Jurkat, Clone E6-1 (cell line): ENCODE results near the gene TRPM1.

ENCODE experiments used
- DNase-seq: peaks from one replicate; pipeline ENCODE4 v3.0.0-alpha.2; 2011; ENCODE audit warnings: low read depth, low spot score
- H3K4me3 ChIP-seq: 2 replicates; pipeline ENCODE4 v1.5.1; 2011; ENCODE audit warnings: mild to moderate bottlenecking, low read length, control low read depth, moderate library complexity

The TRPM1 gene

DNA sequence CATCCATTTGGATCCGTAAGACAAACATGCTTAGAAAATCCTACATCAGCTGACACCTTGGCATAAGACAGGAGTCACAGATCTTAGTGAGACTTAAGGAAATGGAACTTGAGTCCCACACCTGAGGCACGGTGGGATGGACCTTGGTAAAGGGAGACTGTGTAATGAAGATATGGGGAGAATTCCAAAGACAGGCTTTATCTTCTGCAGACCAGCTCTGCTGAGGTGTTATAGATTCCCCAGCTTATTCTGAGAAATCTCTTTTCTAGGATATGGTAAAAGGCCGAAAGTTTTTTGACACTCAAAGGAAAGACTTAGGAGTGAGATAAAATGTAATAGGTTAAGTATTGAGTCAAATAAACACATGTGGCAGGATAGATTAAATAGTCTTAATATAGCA is 101.8 kb downstream of the TRPM1 start:
- no peak for DNase-seq
- no peak overlapping the region for H3K4me3 ChIP-seq

- no peak for DNase-seq
- no peak overlapping the region for H3K4me3 ChIP-seq
Observed at GRCh38 chr15:30997270-30997669, 104.3 kb downstream of the TRPM1 start.

DNA sequence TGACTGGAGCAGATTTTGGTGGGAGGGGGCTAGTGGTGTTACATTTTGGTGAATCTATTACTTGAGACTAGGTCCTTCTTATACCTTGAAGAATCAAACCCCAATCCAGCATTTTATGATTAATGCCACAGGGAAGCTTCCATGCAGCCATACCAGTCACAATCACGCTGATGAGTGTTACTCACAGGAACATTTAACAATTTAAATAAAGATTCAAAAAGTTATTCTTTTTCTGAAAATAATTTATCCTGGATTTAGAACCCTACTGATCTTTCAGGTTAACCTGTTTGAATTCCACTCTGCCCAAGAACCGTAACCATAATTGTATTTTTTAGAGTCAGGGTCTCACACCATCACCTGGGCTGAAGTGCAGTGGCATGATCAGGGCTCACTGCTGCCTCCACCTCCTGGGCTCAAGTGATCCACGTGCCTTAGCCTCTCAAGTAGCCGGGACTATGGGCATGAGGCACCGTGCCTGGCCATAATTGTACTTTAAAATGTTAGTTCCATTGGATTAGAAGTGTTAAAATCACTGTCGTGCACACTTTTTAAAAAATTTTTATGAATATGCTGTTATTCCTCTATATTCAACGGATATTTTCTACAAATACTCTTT is 109.2 kb downstream of the TRPM1 start:
- DNase-seq, result no peak
- H3K4me3 ChIP-seq, result peak overlapping the region; percentile 86

- DNase-seq, result peak; percentile 44
Observed at GRCh38 chr15:30991255-30992235, 110.0 kb downstream of the TRPM1 start, which contains the start of gene MTMR10. MTMR10 (minus strand) TSS chr15:30991628; CDS start chr15:30991506, 122 bp downstream.

DNA sequence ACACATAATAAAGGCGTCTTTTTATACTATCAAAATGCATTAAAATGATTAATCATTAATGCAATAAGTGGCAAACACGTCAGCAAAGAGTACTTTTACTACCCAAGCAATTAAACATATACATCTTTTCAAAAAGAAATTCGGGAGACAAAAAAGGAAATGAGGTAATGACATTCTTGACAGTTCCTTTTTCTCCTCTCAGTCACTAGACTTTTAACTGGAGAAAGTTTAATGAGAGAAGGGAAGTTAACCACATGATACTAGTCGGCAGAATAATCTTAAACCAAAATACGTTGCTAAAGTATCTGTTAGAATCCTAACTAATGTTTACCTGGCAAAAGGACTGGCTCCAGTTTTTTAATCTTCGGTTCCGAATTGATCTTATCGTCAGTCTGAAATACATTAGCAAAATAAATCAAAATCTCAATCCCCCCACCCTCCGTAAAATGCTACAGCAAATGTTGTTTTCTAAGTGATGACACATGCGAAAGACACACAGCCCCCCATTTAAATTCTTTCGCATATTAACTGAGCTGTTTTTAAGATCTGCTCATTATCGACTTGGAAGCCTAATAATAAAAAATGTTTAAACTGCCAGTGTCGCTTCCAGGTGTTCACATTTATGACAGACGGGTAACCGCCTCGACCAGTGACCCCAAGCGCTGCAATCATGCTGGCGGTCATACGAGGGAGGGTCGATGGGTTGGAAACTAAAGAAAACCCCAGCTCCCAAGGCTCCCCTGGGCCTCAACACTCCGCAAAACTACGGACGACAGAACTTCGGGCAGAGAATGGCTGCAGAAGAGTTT is 110.9 kb downstream of the TRPM1 start:
- no peak for DNase-seq
- H3K4me3 ChIP-seq, result peak overlapping the region; percentile 86

More at GRCh38 chr15:30991255-30992235, 110.0 kb downstream of the TRPM1 start, which contains the start of gene MTMR10:
- H3K4me3 ChIP-seq, result peak within 1 kb of the TSS; percentile 86

DNA sequence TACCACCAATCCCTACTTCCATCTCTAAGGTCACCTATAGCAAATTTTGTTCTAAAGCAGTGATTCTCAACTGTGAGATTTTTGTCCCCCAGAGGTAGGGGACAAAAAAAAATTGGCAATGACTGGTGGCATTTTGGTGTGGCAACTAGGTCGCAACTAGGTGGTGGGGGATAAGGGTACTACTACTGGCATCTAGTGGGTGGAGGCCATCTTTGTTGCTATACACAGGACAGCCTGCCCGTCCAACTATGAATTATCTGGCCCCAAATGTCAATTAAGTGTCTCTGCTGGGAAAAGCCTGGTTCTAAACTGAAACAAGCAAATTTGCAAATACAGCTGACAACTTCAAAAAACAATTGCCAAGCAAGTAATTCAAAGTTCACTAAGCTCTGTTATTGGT is 111.5 kb downstream of the TRPM1 start:
- H3K4me3 ChIP-seq, result peak overlapping the region; percentile 86
- no peak for DNase-seq

DNA sequence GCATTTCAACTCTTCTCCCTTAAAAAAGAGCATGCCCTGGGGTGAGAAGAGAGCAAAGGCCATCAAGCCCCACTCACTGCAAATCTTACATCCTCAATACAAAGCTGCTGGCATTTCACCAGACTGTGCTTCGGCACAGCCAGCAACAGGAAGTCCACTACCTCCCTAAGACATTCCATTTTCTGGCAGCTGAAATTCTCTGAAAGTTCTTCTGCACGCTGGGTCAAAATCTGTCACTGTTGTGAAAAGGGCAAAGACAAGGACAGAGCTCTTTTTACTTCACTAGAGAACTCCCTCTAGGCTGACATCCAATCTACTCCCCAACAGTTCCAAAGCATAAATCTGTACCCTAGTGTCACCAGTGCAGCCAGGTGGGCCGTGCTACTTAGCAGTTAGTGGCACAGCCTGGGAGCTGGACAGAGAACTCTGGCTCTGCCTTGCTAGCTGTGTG is 116.4 kb downstream of the TRPM1 start:
- no peak for DNase-seq
- H3K4me3 ChIP-seq, result no peak overlapping the region

GRCh38 chr15:30984542-30984941 is 117.0 kb downstream of the TRPM1 start:
- no peak for DNase-seq
- H3K4me3 ChIP-seq, result no peak overlapping the region

DNA sequence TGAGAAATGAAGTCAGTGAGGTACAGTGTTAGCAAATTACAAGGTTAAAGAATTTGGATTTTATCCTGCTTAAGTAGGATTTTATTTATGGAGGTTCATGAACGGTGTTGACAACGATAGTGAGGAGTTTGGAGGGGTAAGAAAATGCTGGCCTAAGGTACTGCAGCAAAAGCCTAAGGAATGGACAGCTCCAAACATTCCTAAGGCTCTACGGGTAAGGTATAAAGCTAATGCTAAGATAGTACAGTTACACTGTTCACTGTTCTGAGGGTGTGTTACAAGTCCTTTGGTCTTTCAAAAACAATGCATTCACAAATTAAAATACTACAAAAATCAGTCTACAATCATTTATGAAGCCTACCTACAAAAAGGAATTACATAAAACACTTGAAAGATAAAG is 117.4 kb downstream of the TRPM1 start:
- DNase-seq, result no peak
- H3K4me3 ChIP-seq, result no peak overlapping the region

- no peak for DNase-seq
Observed at GRCh38 chr15:30979457-30979856, 122.1 kb downstream of the TRPM1 start.

GRCh38 chr15:30978328-30978727 is 123.2 kb downstream of the TRPM1 start:
- DNase-seq, result no peak

More at GRCh38 chr15:30979457-30979856, 122.1 kb downstream of the TRPM1 start:
- H3K4me3 ChIP-seq, result no peak overlapping the region

GRCh38 chr15:30974112-30974511 is 127.4 kb downstream of the TRPM1 start:
- no peak for DNase-seq

More at GRCh38 chr15:30978328-30978727, 123.2 kb downstream of the TRPM1 start:
- H3K4me3 ChIP-seq, result no peak overlapping the region

DNA sequence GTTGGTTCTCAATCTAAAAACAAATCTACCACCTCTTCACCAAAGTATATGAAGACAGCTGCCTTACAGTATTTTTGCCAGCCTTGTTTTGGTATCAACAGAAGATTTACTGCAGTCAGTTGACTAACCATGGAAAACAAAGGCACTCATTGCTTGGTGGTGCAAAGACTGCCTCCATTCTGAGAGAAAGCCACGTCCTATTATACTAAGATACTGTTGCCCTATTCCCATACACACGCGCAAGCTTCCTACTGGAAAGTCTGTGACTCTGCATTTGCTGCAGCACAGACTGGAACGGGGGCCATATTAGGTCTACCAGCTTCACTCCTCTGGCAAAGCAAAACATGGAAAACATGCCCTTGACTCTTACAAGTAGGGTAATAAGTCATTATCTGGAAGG is 128.1 kb downstream of the TRPM1 start:
- no peak overlapping the region for H3K4me3 ChIP-seq
- DNase-seq, result no peak

More at GRCh38 chr15:30974112-30974511, 127.4 kb downstream of the TRPM1 start:
- no peak overlapping the region for H3K4me3 ChIP-seq

GRCh38 chr15:30969724-30970123 is 131.8 kb downstream of the TRPM1 start:
- H3K4me3 ChIP-seq, result no peak overlapping the region
- DNase-seq, result no peak

DNA sequence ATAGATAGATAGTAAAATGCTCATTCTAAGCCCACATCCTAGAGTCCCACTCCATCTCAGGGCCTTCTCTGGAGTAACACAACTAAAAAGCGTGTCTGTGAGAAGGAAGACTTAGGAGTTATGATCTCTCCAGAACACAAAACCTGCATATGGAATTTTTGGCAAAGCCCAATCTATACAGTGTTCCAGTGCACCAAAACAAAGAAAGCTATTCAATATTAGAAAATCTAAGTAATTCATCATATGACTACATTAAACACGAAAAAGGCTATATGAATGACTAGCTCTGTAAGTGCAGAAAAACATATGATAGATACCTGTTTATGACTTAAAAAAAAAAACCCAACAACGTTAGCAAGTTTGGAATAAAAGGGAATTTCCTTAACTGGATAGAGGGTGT is 137.8 kb downstream of the TRPM1 start:
- H3K4me3 ChIP-seq, result no peak overlapping the region
- DNase-seq, result no peak

GRCh38 chr15:30962659-30963058 is 138.9 kb downstream of the TRPM1 start:
- peak; percentile 73 for DNase-seq
- H3K4me3 ChIP-seq, result no peak overlapping the region

DNA sequence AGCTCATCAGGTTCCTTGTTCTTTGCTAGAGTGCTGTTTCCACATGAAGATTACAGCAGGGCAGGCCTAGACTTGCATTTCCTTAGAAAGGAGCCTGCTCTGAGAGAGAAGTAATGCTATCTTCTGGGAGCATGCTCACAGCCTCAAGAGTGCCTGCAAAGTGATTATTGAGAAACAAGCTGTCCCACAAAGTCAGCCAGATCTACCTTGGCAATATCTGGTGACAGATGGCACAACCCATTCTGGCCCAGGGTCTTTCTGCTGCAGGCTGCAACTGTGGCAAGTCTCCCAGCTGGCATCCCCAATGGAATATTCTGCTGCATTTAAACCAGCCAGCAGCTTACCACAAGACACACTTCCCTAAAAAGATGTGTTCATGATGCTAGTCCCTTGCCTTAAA is 139.4 kb downstream of the TRPM1 start:
- no peak overlapping the region for H3K4me3 ChIP-seq
- DNase-seq, result no peak

DNA sequence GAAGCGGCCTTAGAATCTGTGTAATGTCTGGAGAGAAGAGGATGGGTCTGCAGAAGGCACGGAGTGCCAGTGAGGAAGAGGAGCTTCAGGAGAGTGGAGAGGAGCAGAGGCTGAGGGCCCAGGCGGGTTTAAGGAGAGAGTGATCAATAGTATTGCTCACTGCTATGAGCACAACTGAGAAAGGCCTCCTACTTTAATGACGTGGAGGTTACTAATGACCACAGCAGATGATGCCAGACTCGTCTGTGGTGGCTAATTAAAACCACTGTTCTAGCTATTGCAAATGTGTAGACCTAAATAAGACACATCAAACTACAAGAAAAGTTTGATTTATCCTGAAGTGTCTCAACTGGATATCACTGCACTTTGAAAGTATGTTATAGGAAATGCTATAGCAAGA is 143.3 kb downstream of the TRPM1 start:
- DNase-seq, result no peak
- no peak overlapping the region for H3K4me3 ChIP-seq
